Right atrium auricular region (tissue), 2 donors: ENCODE measurements around the gene VN1R5. TPM values are rescaled to one million over a fixed set of nuclear protein-coding genes. Genes with fewer than 3 reads are reported as not detected.

Experiments
- DNase-seq: peaks from one replicate; pipeline ENCODE4 v3.0.0-alpha.2; 2019; ENCODE audit warnings: low spot score
- H3K27ac ChIP-seq, 2 donors: fragments of 200-600 bp; sonication (generic); 1 replicate in 1 of 2; 2 replicates in 1 of 2; pipeline ENCODE4 v1.5.1; 2016 to 2019
- H3K27me3 ChIP-seq, 2 donors: fragments of 200-600 bp; sonication (generic); one replicate each; pipeline versions ENCODE4 v1.5.1 to v1.6.0; 2017 to 2019
- H3K36me3 ChIP-seq: fragments of 200-600 bp; sonication (generic); one replicate; pipeline ENCODE4 v1.5.1; 2016
- H3K4me1 ChIP-seq, 2 donors: fragments of 200-600 bp; sonication (generic); one replicate each; pipeline versions ENCODE4 v1.5.1 to v1.6.0; 2017 to 2019
- H3K4me3 ChIP-seq, 2 donors: fragments of 200-600 bp; sonication (generic); 1 replicate in 1 of 2; 2 replicates in 1 of 2; pipeline ENCODE4 v1.5.1; 2017 to 2019; ENCODE audit warnings: mild to moderate bottlenecking in 1 of 2, moderate library complexity in 1 of 2
- H3K9me3 ChIP-seq, 2 donors: fragments of 200-600 bp; sonication (generic); one replicate each; pipeline ENCODE4 v1.5.1; 2019
- total RNA-seq, 2 donors: library from RNA; depleted of rRNA; stranded (reverse); fragments of >200 nt; gene quantifications; one replicate each; pipeline ENCODE4 v1.1.0, GENCODE V29; 2016
- TF ChIP-seq, protein P1 (sequence below), 2 donors: fragments of 200-600 bp; sonication (generic); IDR thresholded peaks; one replicate each; pipeline ENCODE4 v1.5.1; 2019; ENCODE audit warnings: antibody characterized with exemption in 2 of 2

VN1R5 gene
- total RNA-seq, 2 donors from 2014 or later: not detected

DNA sequence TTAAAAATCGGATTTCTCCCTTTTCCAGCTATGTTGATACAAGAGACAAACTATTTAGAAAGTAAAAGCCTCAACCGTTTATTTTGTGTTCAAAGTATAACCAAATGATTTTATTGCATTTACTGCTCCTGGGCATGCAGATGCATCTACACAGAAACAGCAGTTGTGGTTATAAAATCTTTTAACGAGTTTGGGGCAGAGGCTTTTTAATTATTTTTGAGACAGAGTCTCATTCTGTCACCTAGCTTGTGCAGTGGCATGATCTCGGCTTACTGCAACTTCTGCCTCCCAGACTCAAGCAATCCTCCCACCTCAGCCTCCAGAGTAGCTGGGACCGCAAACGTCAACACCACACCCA, 42.2 kb downstream of the VN1R5 start:
- no peaks in the 10 kb centered on the region for H3K9me3 ChIP-seq
- no peaks in the 10 kb centered on the region for H3K36me3 ChIP-seq
- no peak for DNase-seq
- H3K27me3 ChIP-seq: no peaks in the 10 kb centered on the region
- H3K4me3 ChIP-seq: no peak overlapping the region
- no peak overlapping the region for H3K27ac ChIP-seq
- no peaks in the 10 kb centered on the region for H3K4me1 ChIP-seq
- TF ChIP-seq, protein P1, sequence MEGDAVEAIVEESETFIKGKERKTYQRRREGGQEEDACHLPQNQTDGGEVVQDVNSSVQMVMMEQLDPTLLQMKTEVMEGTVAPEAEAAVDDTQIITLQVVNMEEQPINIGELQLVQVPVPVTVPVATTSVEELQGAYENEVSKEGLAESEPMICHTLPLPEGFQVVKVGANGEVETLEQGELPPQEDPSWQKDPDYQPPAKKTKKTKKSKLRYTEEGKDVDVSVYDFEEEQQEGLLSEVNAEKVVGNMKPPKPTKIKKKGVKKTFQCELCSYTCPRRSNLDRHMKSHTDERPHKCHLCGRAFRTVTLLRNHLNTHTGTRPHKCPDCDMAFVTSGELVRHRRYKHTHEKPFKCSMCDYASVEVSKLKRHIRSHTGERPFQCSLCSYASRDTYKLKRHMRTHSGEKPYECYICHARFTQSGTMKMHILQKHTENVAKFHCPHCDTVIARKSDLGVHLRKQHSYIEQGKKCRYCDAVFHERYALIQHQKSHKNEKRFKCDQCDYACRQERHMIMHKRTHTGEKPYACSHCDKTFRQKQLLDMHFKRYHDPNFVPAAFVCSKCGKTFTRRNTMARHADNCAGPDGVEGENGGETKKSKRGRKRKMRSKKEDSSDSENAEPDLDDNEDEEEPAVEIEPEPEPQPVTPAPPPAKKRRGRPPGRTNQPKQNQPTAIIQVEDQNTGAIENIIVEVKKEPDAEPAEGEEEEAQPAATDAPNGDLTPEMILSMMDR (IDR thresholded peaks at IDR 0.05): no peak

DNA sequence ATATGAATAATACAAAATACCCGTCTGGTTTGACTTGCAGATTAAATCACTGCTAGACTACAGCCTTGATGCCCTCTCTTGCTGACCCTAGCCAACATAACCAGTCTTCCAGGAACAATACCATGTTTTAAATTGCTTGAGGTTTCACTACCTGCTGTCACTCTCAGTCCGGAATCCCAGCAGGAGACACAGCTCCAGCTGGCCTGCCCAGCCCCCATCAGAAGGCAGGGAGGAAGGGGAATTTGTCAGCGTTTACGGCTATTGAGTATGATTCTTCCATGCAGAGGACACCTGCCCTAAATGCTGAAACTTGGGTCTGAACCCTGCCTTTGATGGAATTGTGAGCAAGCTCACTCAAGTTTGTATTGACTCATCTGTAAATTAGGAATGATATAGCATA, 42.8 kb downstream of the VN1R5 start:
- Histone ChIP-seq H3K4me3 (no peak overlapping the region), H3K9me3 (no peaks in the 10 kb centered on the region), H3K27ac (no peak overlapping the region), H3K27me3 (no peaks in the 10 kb centered on the region), H3K4me1 (no peaks in the 10 kb centered on the region), H3K36me3 (no peaks in the 10 kb centered on the region)
- TF ChIP-seq, protein P1 (IDR thresholded peaks at IDR 0.05): no peak
- DNase-seq: no peak

DNA sequence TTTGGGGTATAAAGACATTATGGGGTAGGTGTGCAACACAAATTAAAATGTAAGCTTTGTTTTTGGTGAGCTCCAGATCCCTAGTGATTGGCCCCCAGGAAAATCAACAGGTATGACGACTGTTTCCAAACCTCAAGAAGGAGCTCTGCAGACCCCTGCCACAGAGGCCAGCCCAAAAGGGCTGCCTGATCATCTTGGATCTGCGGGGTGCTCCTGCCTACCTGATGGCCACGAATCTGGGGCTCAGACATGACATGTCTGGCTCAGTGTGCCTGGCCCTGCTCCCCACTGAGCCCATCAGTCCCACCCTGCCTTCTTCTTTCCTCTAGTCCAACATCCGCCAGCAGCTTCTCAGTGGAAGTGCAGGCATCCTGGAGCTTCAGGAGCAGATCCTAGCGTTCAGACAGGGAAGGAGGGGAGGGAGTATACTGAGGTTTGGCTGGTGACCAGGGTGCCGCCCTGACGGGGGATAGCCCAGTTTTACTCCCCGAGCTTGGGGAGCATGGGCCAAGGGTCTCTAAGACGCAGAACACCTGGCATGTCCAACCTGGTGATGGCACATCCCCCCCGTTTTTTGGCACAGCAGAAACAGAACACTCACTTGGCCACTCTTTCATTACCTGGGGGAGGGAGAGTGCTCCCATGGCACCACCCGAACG, 44.0 kb downstream of the VN1R5 start:
- no peaks in the 10 kb centered on the region for H3K9me3 ChIP-seq
- H3K4me1 ChIP-seq: no peaks in the 10 kb centered on the region
- H3K36me3 ChIP-seq: no peaks in the 10 kb centered on the region
- no peaks in the 10 kb centered on the region for H3K27me3 ChIP-seq
- no peak overlapping the region for H3K4me3 ChIP-seq
- H3K27ac ChIP-seq: no peak overlapping the region
- DNase-seq: no peak
- TF ChIP-seq, protein P1 (IDR thresholded peaks at IDR 0.05): no peak

DNA sequence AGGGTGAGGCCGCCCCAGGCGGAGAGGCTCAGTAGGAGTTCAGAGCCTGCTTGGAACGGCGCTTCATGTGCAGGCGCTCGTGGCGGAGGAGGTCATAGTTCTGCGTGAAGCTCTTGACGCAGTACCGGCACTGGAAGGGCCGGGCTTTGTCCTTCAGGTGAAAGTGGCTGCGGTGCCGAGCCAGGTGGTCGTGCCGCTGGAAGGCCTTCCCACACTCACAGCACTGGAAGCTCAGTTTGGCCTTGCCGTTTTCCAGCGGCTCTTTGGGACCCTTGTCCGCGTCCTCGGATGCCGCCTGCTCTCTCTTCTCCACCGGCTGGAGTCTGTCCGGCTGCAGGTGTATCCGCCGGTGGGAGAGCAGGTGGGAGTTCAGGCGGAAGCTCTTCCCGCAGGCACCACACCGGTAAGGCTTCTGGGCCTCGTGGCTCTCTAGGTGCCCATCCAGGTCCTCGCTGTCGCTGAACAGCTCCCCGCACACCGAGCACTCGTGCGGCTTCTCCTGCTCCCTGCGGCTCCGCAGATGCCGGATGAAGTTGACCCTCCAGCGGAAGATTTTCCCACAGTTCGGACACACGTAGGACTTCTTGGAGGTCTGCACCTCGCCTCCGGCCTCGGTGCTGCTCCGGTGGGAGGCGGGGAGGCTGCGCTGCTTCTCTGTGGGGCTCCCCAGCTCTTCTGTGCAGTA, 44.8 kb downstream of the VN1R5 start:
- no peak for DNase-seq
- TF ChIP-seq, protein P1 (IDR thresholded peaks at IDR 0.05): no peak
- no peak overlapping the region for H3K27ac ChIP-seq
- no peak overlapping the region for H3K4me3 ChIP-seq
- H3K4me1 ChIP-seq: no peaks in the 10 kb centered on the region
- no peaks in the 10 kb centered on the region for H3K9me3 ChIP-seq
- H3K27me3 ChIP-seq: no peaks in the 10 kb centered on the region
- no peaks in the 10 kb centered on the region for H3K36me3 ChIP-seq

DNA sequence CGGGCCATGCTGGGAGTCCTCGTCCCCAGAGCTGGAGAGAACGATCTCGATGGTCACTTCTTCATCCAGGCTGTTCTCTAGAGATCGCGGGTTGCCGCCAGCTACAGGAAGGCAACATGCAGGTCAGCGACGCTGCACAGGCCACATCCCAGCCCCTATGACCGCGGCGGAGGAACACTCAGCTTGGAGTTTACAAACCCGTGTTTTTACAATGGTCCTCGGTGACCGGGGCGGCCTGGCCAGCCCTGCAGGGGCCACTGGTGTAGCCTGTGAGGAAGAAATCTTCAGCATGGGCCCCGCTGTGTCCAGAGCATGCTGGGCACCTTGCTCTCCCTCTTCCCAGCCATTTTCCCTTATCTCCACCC, 45.3 kb downstream of the VN1R5 start:
- TF ChIP-seq, protein P1 (IDR thresholded peaks at IDR 0.05): no peak
- Histone ChIP-seq H3K27ac (no peak overlapping the region), H3K36me3 (no peaks in the 10 kb centered on the region)

DNA sequence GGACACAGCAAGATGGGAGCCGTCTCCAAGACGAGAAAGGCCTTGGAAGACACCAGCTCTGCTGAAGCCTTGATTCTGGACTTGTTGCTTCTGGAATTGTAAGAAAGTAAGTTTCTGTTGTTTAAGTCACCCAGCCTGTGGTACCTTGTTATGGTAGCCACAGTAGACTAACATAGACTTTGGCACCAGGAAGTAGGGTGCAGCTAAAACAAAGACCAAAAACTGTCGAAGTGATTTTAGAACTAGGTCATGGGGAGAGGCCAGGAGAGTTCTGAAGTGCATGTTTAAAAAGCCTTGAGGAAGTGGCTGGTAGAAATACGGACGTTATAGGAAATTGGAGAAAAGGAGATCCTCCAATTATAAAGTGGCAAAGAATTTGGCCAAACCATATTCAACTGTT, 47.3 kb downstream of the VN1R5 start:
- no peak for DNase-seq
- no peaks in the 10 kb centered on the region for H3K4me1 ChIP-seq
- TF ChIP-seq, protein P1 (IDR thresholded peaks at IDR 0.05): no peak
- H3K4me3 ChIP-seq: no peak overlapping the region
- H3K9me3 ChIP-seq: no peaks in the 10 kb centered on the region
- H3K36me3 ChIP-seq: peaks cover 16% of the 10 kb centered on the region
- H3K27ac ChIP-seq: no peak overlapping the region
- H3K27me3 ChIP-seq: no peaks in the 10 kb centered on the region

More for the DNA sequence above, 45.3 kb downstream of the VN1R5 start:
- Histone ChIP-seq H3K9me3 (no peaks in the 10 kb centered on the region), H3K27me3 (no peaks in the 10 kb centered on the region), H3K4me1 (no peaks in the 10 kb centered on the region), H3K4me3 (no peak overlapping the region)
- DNase-seq: no peak
